Chondrocyte (in vitro differentiated cells): ENCODE measurements around the gene VAC14. TPM values are rescaled to one million over a fixed set of nuclear protein-coding genes. Genes with fewer than 3 reads are reported as not detected.

Experiments
- DNase-seq: peaks from one replicate; pipeline ENCODE4 v3.0.0; 2021; ENCODE audit warnings: mixed read lengths, low spot score
- H3K27ac Mint-ChIP-seq: one replicate; pipeline ENCODE4 v1.8.0; 2021; ENCODE audit warnings: mild to moderate bottlenecking, moderate library complexity, mixed read lengths; ENCODE audit not compliant: unreplicated experiment
- H3K27me3 Mint-ChIP-seq: 2 replicates; pipeline ENCODE4 v1.8.0; 2021; ENCODE audit warnings: low read depth, mixed read lengths
- H3K36me3 Mint-ChIP-seq: 2 replicates; pipeline ENCODE4 v1.8.0; 2021; ENCODE audit warnings: low read depth, mixed read lengths
- H3K4me1 Mint-ChIP-seq: 2 replicates; pipeline ENCODE4 v1.8.0; 2021; ENCODE audit warnings: low read depth, mild to moderate bottlenecking, mixed read lengths
- H3K4me3 Mint-ChIP-seq: one replicate; pipeline ENCODE4 v1.8.0; 2021; ENCODE audit warnings: mild to moderate bottlenecking, moderate library complexity, mixed read lengths; ENCODE audit not compliant: unreplicated experiment
- H3K9me3 Mint-ChIP-seq: 2 replicates; pipeline ENCODE4 v1.8.0; 2021; ENCODE audit warnings: low read depth, mixed read lengths
- CTCF ChIP-seq: fragments of 200-600 bp; sonication (generic); IDR thresholded peaks from 2 replicates; pipeline ENCODE4 v1.5.0; 2021; ENCODE audit warnings: antibody characterized with exemption, mild to moderate bottlenecking, moderate library complexity
- total RNA-seq: library from RNA; stranded (reverse); gene quantifications from 3 replicates; pipeline ENCODE4 v1.2.1, GENCODE V29; 2021

The VAC14 gene
- total RNA-seq, 1 donor from 2014 or later = 37.9 TPM

- no peak for TF ChIP-seq CTCF
- peak overlapping the region; percentile 92 for H3K27ac Mint-ChIP-seq
- H3K4me3 Mint-ChIP-seq = no peak overlapping the region
- peaks cover 66% of the 10 kb centered on the region for H3K4me1 Mint-ChIP-seq
- no peaks in the 10 kb centered on the region for H3K9me3 Mint-ChIP-seq
- no peaks in the 10 kb centered on the region for H3K27me3 Mint-ChIP-seq
- peaks cover 1% of the 10 kb centered on the region for H3K36me3 Mint-ChIP-seq
- no peak for DNase-seq
Observed at GRCh38 chr16:70737377-70738082, 63.4 kb downstream of the VAC14 start.

GRCh38 chr16:70736465-70737376 lies 64.2 kb downstream of the VAC14 start:
- no peak for TF ChIP-seq CTCF
- Mint-ChIP-seq H3K4me1 (peaks cover 65% of the 10 kb centered on the region), H3K9me3 (no peaks in the 10 kb centered on the region), H3K27me3 (no peaks in the 10 kb centered on the region), H3K27ac (peak overlapping the region; percentile 92), H3K4me3 (no peak overlapping the region), H3K36me3 (peaks cover 3% of the 10 kb centered on the region)
- DNase-seq = no peak

GRCh38 chr16:70735141-70735979 lies 65.6 kb downstream of the VAC14 start:
- Mint-ChIP-seq H3K4me1 (peaks cover 53% of the 10 kb centered on the region), H3K27me3 (no peaks in the 10 kb centered on the region), H3K36me3 (peaks cover 8% of the 10 kb centered on the region), H3K27ac (peak overlapping the region; percentile 92), H3K9me3 (no peaks in the 10 kb centered on the region), H3K4me3 (no peak overlapping the region)
- no peak for TF ChIP-seq CTCF
- DNase-seq = no peak

GRCh38 chr16:70734522-70735095 lies 66.3 kb downstream of the VAC14 start:
- Mint-ChIP-seq H3K27ac (peak overlapping the region; percentile 92), H3K27me3 (no peaks in the 10 kb centered on the region)

More at GRCh38 chr16:70734522-70735095, 66.3 kb downstream of the VAC14 start:
- no peak overlapping the region for H3K4me3 Mint-ChIP-seq
- no peaks in the 10 kb centered on the region for H3K9me3 Mint-ChIP-seq
- DNase-seq = no peak
- no peak for TF ChIP-seq CTCF
- peaks cover 50% of the 10 kb centered on the region for H3K4me1 Mint-ChIP-seq
- peaks cover 15% of the 10 kb centered on the region for H3K36me3 Mint-ChIP-seq
